Gastrocnemius medialis (tissue), 4 donors: ENCODE measurements around the gene SGMS1.

ENCODE experiments used
- POLR2A ChIP-seq, 2 donors: fragments of 450-650 bp; IDR thresholded peaks; one replicate each; pipeline ENCODE4 v1.6.1; 2017; ENCODE audit warnings: antibody characterized with exemption in 2 of 2, mild to moderate bottlenecking in 2 of 2, moderate library complexity in 2 of 2
- TF ChIP-seq, protein P1 (sequence below), 5 experiments: fragments of 450-650 bp in 3 of 5; fragments of 200-600 bp in 2 of 5; sonication (generic) in 2 of 5; IDR thresholded peaks in 4 of 5; conservative IDR thresholded peaks in 1 of 5; 1 replicate in 4 of 5; 2 replicates in 1 of 5; pipeline ENCODE4 v1.5.1; 2016 to 2019; ENCODE audit warnings: antibody characterized with exemption in 5 of 5, mild to moderate bottlenecking in 3 of 5, moderate library complexity in 3 of 5

- no peak for TF ChIP-seq POLR2A (IDR thresholded peaks at IDR 0.05)
- TF ChIP-seq, protein P1, sequence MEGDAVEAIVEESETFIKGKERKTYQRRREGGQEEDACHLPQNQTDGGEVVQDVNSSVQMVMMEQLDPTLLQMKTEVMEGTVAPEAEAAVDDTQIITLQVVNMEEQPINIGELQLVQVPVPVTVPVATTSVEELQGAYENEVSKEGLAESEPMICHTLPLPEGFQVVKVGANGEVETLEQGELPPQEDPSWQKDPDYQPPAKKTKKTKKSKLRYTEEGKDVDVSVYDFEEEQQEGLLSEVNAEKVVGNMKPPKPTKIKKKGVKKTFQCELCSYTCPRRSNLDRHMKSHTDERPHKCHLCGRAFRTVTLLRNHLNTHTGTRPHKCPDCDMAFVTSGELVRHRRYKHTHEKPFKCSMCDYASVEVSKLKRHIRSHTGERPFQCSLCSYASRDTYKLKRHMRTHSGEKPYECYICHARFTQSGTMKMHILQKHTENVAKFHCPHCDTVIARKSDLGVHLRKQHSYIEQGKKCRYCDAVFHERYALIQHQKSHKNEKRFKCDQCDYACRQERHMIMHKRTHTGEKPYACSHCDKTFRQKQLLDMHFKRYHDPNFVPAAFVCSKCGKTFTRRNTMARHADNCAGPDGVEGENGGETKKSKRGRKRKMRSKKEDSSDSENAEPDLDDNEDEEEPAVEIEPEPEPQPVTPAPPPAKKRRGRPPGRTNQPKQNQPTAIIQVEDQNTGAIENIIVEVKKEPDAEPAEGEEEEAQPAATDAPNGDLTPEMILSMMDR (IDR thresholded peaks at IDR 0.05 in 4 of 5, conservative IDR thresholded peaks at IDR 0.05 in 1 of 5) = no peak
Observed at GRCh38 chr10:50469778-50470193, 154.0 kb downstream of the SGMS1 start.
